Keratinocyte (primary cell): ENCODE results near the gene EEF1G. TPM values are rescaled to one million over a fixed set of nuclear protein-coding genes. Genes with fewer than 3 reads are reported as not detected.

Source experiments
- DNase-seq: peaks from one replicate; pipeline ENCODE4 v3.0.0-alpha.2; 2011; ENCODE audit warnings: low read depth, missing footprints, low spot score
- FAIRE-seq: peaks from 2 replicates; lab custom pipeline; 2011; peaks lifted over from hg19 to GRCh38; lab: Jason Lieb, UNC
- H2AFZ ChIP-seq: 2 replicates; pipeline ENCODE4 v1.6.0; 2012; ENCODE audit warnings: low read length, control low read depth, inconsistent platforms; ENCODE audit not compliant: control insufficient read depth
- H3K27ac ChIP-seq: 2 replicates; pipeline ENCODE4 v1.5.1; 2011; ENCODE audit warnings: low read length; ENCODE audit not compliant: control insufficient read depth, insufficient read depth
- H3K27me3 ChIP-seq: 3 replicates; pipeline ENCODE4 v1.6.0; 2011; ENCODE audit warnings: low read length; ENCODE audit not compliant: control insufficient read depth, insufficient read depth; ENCODE audit errors: extremely low read depth
- H3K36me3 ChIP-seq, 2 experiments: 2 replicates in 1 of 2; 3 replicates in 1 of 2; pipeline ENCODE4 v1.5.1; 2011; ENCODE audit warnings: low read length in 2 of 2, mild to moderate bottlenecking in 1 of 2; ENCODE audit not compliant: control insufficient read depth in 2 of 2, insufficient read depth in 2 of 2; ENCODE audit errors: extremely low read depth in 1 of 2
- H3K4me1 ChIP-seq: 3 replicates; pipeline ENCODE4 v1.5.1; 2011; ENCODE audit warnings: low read length; ENCODE audit not compliant: control insufficient read depth, insufficient read depth; ENCODE audit errors: extremely low read depth
- H3K4me2 ChIP-seq: 3 replicates; pipeline ENCODE4 v1.6.0; 2011; ENCODE audit warnings: low read depth, low read length; ENCODE audit not compliant: control insufficient read depth, insufficient read depth; ENCODE audit errors: extremely low read depth
- H3K4me3 ChIP-seq, 3 experiments: fragments of 200-600 bp in 1 of 3; sonication (generic) in 1 of 3; 2 replicates in 2 of 3; 3 replicates in 1 of 3; pipeline ENCODE4 v1.5.1; 2011 to 2016; ENCODE audit warnings: low read length in 3 of 3, mild to moderate bottlenecking in 3 of 3, control low read depth in 2 of 3, inconsistent platforms in 1 of 3, low read depth in 1 of 3, mixed read lengths in 1 of 3, mixed run types in 1 of 3, moderate library complexity in 1 of 3; ENCODE audit not compliant: control insufficient read depth in 2 of 3, insufficient read depth in 2 of 3; ENCODE audit errors: extremely low read depth in 1 of 3
- H3K79me2 ChIP-seq: 2 replicates; pipeline ENCODE4 v1.6.0; 2012; ENCODE audit warnings: low read length; ENCODE audit not compliant: control insufficient read depth, insufficient read depth
- H3K9ac ChIP-seq: 3 replicates; pipeline ENCODE4 v1.6.0; 2011; ENCODE audit warnings: low read length; ENCODE audit not compliant: control insufficient read depth, insufficient read depth; ENCODE audit errors: extremely low read depth
- H3K9me1 ChIP-seq: 3 replicates; pipeline ENCODE4 v1.6.0; 2011; ENCODE audit warnings: low read length; ENCODE audit not compliant: control insufficient read depth, insufficient read depth; ENCODE audit errors: extremely low read depth
- H3K9me3 ChIP-seq: 2 replicates; pipeline ENCODE4 v1.5.1; 2012; ENCODE audit warnings: low read depth, low read length; ENCODE audit not compliant: control insufficient read depth
- H4K20me1 ChIP-seq: 3 replicates; pipeline ENCODE4 v1.6.0; 2011; ENCODE audit warnings: low read length; ENCODE audit not compliant: control insufficient read depth, insufficient read depth; ENCODE audit errors: extremely low read depth
- CTCF ChIP-seq, 3 experiments: IDR thresholded peaks in 1 of 3; conservative IDR thresholded peaks in 1 of 3; optimal IDR thresholded peaks in 1 of 3; 2 replicates in 2 of 3; 3 replicates in 1 of 3; pipeline versions ENCODE3 to v1.5.1; 2011; ENCODE audit warnings: low read length in 3 of 3, mild to moderate bottlenecking in 3 of 3, moderate library complexity in 2 of 3, control low read depth in 1 of 3, inconsistent platforms in 1 of 3; ENCODE audit not compliant: insufficient read depth in 2 of 3; ENCODE audit errors: extremely low read depth in 1 of 3
- EZH2 ChIP-seq: IDR thresholded peaks from one replicate; pipeline ENCODE4 v1.6.1; 2012; ENCODE audit warnings: inconsistent platforms, mild to moderate bottlenecking, low read length, moderate library complexity
- dilution Hi-C: fragments of 300-500 bp; cut with MboI; formaldehyde crosslinking; loops from one replicate; pipeline ENCODE4 v1.7.0; 2020; ENCODE audit warnings: low sequenced_read_pairs; ENCODE audit not compliant: extremely low pct_ligation_motif_present
- polyA plus RNA-seq, 5 experiments: library from polyadenylated mRNA; depleted of rRNA in 3 of 5; stranded (reverse) in 3 of 5; stranded (forward) in 1 of 5; unstranded in 1 of 5; fragments of >200 nt; gene quantifications; 1 replicate in 1 of 5; 2 replicates in 3 of 5; 3 replicates in 1 of 5; pipeline versions ENCODE4 v1.2.1 to v1.2.3, GENCODE V29; 2011 to 2012; ENCODE audit warnings: missing spikeins in 2 of 5, low read depth in 1 of 5, low replicate concordance in 1 of 5

EEF1G gene
- polyA plus RNA-seq, 1 donor (not counting 4 experiments of a cell fraction or from before 2014, with no cell fraction given), result 1,735 TPM

GRCh38 chr11:62516736-62517371 is 56.8 kb downstream of the EEF1G start:
- DNase-seq (no peak), FAIRE-seq (no peak)
- no peaks in the 10 kb centered on the region for H3K9me3 ChIP-seq
- dilution Hi-C loops, result no loop called here
- peaks cover 10% of the 10 kb centered on the region for H3K79me2 ChIP-seq
- H3K36me3 ChIP-seq, result peaks cover 42 to 51% of the 10 kb centered on the region in 2 experiments
- no peaks in the 10 kb centered on the region for H3K4me1 ChIP-seq
- no peak overlapping the region for H3K4me3 ChIP-seq
- H3K9ac ChIP-seq, result no peak overlapping the region
- no peak overlapping the region for H3K4me2 ChIP-seq
- H2AFZ ChIP-seq, result no peak overlapping the region
- no peaks in the 10 kb centered on the region for H3K27me3 ChIP-seq
- no peak overlapping the region for H3K27ac ChIP-seq
- peaks cover 65% of the 10 kb centered on the region for H4K20me1 ChIP-seq
- TF ChIP-seq CTCF (optimal IDR thresholded peaks at IDR 0.05 in 1 of 3, IDR thresholded peaks at IDR 0.05 in 1 of 3, conservative IDR thresholded peaks at IDR 0.05 in 1 of 3; ENCODE audit: extremely low read depth in 1 of 3, insufficient read depth in 2 of 3, low read length in 3 of 3), result no peak
- no peak for TF ChIP-seq EZH2
- H3K9me1 ChIP-seq, result peaks cover 5% of the 10 kb centered on the region

- H3K9me1 ChIP-seq, result peaks cover 5% of the 10 kb centered on the region
- no peak overlapping the region for H2AFZ ChIP-seq
- no peaks in the 10 kb centered on the region for H3K4me1 ChIP-seq
- H3K27me3 ChIP-seq, result no peaks in the 10 kb centered on the region
- H3K36me3 ChIP-seq, result peaks cover 28 to 29% of the 10 kb centered on the region in 2 experiments
- TF ChIP-seq EZH2 (no peak), CTCF (optimal IDR thresholded peaks at IDR 0.05 in 1 of 3, IDR thresholded peaks at IDR 0.05 in 1 of 3, conservative IDR thresholded peaks at IDR 0.05 in 1 of 3; ENCODE audit: extremely low read depth in 1 of 3, insufficient read depth in 2 of 3, low read length in 3 of 3) (no peak)
- FAIRE-seq (no peak), DNase-seq (no peak)
- peaks cover 6% of the 10 kb centered on the region for H3K79me2 ChIP-seq
- H3K4me3 ChIP-seq, result no peak overlapping the region
- dilution Hi-C loops, result no loop called here
- H4K20me1 ChIP-seq, result peaks cover 45% of the 10 kb centered on the region
- H3K9ac ChIP-seq, result no peak overlapping the region
- H3K9me3 ChIP-seq, result no peaks in the 10 kb centered on the region
- H3K27ac ChIP-seq, result no peak overlapping the region
- no peak overlapping the region for H3K4me2 ChIP-seq
Measured at GRCh38 chr11:62514151-62514550, 59.5 kb downstream of the EEF1G start.
